AML-193 (cell line): ENCODE measurements around the gene TMTC1.
A peak's percentile ranks its signal among the peaks of the same experiment; 100 is the strongest.

Experiments used
- DNase-seq, 2 experiments: peaks; one replicate each; lab custom pipeline; 2025; lab: John Stamatoyannopoulos, UW

TMTC1 gene

DNA sequence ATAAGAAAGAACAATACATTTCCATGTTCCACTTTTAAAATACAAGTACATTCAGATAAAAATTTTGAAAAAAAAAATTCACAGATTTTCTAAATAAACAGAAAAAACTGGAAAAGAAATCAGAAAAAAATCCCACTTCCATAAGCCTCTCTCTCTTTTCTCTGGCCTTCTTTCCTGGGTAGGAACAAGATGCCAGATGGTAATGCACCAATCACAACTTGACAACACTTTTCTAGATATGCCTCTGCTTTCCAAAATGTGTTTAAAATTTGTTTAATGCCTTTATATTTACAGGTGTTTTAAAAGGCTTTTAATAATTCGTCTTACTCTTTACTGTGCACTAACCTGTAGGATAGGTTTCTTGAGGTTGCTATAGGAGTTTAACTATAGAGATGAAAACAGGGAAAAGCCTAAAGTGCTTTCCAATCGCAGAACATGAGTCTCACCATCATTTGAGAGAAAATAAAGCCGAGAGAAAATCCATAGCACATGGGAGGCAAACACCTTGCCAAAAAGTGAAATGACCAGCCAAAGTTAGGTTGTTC, 74.2 kb downstream of the TMTC1 start:
- DNase-seq, result no peak

DNA sequence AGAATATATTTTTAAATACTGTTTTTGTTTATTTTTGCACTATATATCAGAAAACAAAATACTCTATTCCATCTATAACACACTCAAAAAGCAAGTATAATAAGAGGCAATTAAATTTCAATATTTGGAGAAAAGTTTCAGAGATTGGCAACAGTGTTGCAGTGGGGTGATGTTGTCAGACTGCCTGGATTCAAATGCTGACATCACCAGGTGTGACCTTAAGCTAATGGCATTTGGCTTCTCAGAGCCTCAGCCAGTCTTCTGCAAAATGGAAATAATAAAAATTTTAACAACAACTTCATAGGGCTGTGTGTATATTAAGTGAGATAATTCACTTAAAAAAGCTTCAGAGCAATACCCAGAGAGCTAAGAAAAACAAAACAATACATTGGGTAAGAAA, 74.7 kb downstream of the TMTC1 start:
- no peak for DNase-seq

DNA sequence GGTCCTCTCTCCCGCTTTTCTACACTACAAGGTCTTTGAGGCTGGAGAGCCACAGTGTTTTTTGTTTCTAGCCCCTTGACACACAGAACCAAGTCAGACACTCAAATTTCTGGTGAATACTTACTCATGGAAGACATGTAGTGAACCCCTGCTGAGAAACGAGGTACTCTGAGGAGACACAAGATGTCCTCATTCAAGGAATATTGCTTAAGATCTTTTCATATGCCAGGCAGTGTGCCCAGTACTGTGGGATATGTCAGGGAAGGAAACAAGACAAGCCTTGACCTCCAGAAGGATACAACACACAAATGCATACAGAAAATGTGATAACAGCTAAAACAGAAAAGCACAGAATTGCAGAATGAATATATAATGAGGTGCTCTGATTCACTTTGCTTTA, 75.9 kb downstream of the TMTC1 start:
- no peak for DNase-seq

DNA sequence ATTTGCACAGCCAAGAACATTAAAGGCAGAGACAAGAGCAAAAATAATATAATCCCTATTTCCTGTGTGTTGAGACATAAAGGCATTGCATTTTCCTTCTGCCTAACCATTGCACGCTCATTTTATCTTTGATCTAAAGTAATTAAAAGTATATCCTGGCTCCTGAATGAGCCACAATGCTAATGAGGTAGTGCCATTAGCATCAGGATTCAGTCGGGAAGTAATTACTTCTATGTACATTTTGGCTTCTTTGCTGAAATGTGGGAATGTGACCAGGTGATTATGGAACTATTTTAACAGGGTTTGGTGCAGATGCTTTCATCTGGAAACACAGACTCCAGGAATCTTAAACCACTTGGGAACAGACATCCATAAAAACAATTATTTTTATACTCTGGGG, 77.4 kb downstream of the TMTC1 start:
- no peak for DNase-seq

DNA sequence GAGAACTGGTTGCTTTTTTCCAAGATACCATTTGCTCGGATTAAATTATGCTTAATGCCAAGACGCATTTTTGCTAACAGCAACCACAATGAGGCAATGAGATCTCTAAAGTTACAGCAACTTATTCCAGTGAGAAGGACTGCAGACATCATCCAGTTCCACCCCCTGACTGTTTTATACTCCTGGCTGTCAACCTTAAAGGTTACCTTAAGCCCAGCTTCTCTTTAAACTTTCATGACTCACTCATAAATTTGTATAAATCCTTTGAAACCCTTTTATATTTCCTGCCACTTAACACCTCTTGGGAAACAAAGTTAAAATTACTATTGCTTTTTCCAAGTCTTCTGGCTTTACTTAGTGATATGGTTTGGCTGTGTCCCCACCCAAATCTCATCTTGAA, 80.2 kb downstream of the TMTC1 start:
- DNase-seq, result no peak

DNA sequence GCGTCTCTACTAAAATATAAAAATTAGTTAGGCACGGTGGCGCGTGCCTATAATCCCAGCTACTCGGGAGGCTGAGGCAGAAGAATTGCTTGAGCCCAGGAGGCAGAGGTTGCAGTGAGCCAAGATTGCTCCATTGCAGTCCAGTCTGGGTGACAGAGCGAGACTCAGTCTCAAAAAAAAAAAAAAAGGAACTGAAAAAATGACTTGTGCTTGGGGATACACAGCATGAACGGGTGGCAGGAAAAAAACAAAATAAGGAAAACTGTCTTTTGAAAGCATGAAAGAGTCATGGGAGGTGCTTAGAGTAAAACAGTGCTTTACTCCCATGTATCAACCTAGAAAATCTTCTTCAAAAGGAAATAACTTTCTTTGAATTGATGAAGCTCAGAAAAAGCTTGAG, 80.8 kb downstream of the TMTC1 start:
- DNase-seq, result no peak

DNA sequence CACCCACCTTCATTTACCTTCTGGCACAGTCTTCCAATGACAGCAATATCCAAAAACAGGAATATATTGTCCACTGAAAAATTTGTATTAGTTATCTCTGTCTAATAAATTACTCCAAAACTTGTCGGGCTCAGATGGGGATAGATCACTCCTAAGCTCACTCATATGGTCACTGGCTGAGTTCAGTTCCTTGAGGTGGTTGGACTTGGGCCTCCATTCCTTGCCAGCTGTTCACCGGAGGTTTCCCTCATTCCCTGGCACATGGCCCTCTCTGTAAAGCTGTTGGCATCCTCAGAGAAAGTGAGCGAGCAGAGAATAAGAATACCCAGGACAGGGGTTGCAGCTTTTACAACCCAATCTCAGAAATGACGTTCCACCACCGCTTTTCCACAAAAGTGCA, 81.5 kb downstream of the TMTC1 start:
- no peak for DNase-seq

DNA sequence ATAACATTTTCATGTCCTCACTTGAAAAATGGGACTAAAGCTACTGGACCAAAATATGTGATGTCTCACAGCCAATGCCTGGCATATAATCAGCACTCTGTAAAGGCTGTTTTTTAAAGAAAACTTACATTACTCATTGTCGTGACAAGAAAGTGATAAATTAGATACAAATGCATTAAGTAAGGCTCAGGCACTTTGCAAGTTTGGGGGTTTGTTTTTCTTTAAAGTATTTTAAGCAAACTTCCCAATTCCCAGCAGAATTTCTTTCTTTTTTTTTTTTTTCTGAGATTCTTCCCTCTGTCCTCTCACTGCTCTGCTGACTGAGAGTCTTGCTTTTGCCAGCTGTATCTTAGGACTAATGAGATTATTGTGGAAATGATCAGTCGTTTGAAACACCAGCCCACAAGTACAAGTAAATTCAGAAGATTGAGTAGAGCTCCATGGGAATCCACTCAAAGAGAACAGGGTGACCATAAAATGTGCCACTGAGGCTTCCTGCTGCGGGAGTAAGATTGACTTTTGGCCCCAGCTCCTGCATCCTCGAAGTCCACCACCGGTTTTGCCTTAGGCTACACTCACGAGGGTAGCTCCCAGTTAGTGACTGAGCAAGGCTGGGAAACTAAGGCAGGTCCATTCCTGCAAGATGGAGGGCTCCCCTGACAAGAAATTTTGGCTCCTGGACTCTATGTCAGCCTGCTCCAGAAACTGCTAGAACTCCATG, 82.8 kb downstream of the TMTC1 start:
- no peak for DNase-seq

DNA sequence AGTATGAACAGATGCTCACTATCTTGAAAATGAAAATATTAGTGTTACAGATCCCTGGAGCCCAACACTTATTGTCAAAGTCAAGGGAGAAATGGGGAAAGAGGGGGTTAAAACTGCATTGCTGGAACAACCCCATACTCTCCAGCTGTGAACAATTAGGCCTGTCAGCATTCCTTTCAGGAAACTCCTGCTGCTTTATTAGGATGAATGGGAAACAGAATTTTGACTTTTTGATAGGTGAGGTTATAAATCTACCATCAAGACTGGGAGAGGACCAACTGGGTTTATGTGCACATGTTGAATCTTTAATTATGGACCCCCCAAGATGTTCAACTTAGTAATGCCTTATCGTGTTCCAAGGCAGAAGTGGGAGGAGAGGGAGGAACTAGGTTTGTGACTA, 85.0 kb downstream of the TMTC1 start:
- DNase-seq, result no peak

DNA sequence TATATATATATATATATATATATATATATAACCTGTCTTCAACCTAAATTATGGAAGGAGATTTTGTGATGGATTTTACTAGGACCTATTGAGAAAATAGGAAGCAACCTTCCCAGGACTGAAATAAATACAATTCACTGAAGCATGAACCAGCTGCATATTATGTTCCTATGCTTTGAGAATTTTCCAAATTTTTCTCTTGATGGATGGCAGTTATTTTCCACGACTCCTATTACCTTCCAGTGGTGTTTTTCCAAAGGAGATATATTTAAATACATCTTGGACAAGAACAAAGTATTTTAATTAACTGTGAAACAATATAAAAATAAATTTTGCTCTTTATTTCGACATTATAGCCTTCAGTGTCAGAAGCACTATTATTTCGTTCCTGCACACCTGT, 87.9 kb downstream of the TMTC1 start:
- DNase-seq, result no peak

DNA sequence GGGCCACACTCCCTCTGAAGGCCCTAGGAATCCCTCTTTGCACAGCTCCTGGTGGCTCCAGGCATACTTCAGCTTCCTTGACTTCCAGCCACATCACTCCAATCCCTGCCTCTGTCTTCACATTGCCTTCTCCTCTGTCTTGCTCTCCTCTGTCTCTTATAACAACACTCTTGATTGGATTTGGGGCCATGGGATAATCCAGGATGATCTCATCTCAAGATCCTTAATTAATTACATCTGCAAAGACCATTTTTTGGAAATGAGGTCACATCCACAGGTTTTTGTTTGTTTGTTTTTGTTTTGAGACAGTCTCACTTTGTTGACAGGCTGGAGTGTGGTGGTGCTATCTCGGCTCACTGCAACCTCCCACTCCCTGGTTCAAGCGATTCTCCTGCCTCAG, 88.7 kb downstream of the TMTC1 start:
- no peak for DNase-seq

DNA sequence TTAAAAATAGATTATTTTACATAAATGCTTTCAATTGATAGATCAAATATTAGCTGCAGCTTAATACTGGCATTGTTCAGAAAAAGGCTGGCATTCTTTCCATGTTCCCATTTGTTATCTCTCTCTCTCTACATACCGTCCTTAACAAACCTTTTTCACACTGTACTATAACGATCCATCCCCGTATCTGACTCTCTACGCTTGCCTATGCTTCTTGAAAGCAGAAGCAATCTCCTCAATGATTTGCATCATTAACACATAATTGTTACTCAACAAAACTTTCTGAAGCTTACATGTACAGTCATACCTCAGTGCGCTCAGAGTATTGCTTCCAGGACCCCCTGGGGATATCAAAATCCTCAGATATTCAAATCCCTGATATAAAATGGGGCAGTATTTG, 89.7 kb downstream of the TMTC1 start:
- DNase-seq, result no peak

DNA sequence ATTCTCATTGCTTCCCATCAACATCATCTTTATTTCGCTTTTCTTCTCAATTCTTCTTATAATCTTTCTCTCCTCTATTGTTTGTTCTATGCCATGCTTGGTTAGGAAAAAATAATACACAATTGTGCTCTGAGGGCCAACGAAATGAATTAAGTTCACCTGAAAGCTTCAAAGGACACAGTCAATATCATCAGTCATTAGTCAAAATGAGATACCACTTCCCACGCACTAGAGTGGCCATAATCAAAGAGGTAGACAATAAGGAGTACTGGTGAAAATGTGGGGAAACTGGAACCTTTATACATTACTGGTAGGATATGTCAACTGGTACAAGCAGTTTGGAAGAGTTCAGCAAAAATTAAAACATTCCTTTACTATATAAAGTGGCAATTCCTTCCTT, 91.5 kb downstream of the TMTC1 start:
- DNase-seq, result no peak

DNA sequence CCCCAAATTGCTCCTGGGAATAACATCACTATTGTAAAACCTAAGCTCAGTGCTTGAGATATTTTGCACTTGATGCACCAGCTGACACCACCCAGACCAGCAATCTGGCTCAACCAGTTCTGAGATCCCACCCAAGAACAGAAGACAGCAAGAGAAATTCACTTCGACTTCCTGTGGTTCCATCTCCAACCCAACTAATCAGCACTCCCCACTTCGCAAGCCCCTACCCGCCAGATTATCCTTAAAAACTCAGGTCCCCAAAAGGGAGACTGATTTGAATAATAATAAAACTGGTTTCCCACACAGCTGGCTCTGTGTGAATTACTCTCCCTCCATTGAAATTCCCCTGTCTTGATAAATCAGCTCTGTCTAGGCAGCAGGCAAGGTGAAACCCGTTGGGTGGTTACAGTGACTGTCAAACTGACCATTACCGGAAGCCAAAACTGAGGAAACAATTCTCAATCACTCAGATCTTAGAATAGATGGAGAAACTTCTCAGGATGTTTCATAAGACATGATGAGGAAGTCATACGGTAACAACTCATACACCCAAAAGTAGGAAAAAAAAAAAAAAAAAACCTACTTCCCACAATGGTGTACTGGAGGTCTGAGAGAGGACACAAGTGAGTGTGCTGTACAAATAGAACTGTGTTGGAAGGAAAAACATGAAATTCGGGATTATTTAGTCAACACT, 92.4 kb downstream of the TMTC1 start:
- peak; percentile 89 to 90 for DNase-seq

DNA sequence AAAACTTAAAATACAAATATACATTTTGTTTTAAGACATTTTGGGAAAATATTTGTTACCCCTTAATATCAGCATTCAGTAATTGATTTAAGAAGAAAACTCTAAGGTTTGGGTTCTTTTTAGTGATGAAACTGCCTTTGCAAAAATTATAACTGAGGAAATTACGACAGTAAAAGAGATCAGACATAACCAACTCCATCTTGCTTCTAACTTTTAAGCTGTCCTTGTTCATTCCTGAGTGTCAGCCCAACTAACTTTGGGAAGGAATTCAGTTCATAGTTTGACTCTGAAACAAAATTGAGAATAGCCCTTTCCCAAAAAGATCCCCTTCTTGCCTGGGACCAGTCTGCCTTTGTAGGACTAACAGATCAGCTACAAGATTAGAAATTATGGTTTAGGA, 93.0 kb downstream of the TMTC1 start:
- no peak for DNase-seq

DNA sequence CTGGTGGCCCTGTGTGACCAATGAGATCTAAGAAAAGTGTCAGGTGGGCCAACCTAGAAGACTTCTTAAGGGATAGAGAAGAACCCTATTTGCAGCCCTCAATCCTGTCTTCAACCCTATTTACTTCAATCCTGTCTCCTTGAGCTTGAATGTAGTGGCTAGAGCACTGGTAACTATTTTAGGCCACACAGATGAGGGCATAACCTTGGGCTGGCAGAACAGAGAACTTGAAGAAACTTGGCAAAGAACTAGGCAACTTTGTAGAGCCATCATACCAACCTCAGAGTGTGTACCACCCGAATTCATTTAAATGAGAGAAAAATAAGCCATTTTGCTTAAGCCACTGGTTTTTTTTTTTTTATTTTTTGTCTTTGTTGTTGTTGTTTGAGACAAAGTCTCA, 94.8 kb downstream of the TMTC1 start:
- no peak for DNase-seq

DNA sequence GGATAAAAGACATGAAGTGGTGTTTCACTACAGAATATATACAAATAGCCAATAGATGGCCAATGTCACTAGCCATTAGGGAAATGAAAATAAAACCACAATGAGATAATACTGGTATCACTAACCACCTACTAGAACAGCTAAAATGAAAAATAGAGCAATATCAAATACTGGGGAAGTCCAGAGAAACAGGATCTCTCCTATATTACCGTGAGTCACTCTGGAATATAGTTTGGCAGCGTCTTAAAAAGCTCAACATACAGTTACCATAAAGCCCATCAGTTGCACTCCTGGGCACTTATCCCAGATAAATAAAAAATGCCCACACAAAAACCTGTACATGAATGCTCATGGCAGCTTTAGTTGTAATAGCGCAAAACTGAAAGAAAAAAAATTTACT, 101.7 kb downstream of the TMTC1 start:
- DNase-seq, result no peak

DNA sequence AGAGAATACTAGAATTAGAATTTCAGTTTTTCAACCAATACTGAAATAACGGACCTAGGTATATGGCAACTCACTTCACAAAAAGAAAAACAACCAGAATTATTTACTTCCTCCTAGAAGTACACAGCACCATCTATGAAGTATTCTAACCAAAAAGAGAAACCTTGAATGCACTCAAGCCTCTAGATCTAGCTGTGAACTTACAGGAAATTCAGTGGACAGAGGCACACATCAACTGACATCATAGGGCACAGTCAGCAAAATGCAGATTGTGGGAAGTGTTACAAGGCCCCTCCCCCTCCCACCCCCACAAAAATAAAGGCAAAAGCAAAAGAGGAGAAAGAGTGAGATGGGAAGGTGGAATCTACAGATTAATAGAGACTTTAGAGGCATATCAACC, 102.4 kb downstream of the TMTC1 start:
- no peak for DNase-seq

DNA sequence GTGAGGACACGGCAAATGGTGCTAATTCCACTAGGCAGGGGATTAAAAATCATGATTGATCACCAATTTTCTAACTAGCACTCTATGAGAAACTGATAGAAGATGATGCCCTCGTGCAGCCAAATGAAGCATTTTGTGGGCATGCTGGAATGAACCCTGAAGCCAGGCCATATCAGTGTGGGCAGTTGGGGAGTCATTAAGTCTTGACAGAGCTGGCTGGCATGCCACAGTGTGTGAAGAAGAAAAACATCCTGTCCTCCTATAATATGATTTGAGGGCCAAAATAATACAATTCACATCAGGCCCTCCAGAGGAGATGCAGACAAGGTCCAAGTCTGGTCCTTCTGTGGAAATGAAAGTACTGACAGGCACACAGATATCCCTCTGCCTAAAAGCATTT, 107.1 kb downstream of the TMTC1 start:
- no peak for DNase-seq

DNA sequence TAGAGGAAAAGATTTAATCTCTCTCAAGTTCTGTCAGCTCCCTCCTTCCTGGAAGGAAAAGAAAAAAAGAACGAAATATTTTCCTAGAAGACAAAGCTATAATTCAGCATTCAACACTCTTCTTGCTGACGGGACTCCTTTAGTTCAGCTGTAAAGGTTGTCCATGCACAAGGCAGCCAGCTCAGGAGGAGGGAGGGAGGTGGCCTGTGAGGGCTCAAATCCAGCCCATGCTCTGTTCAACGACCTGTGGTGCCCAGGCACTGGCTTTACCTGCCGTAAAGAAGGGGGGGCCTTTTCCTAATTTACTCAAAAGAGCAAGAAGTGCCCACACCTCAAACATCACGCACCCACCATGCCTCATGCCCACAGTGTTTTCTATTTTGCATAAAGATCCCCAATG, 109.3 kb downstream of the TMTC1 start:
- DNase-seq, result no peak

DNA sequence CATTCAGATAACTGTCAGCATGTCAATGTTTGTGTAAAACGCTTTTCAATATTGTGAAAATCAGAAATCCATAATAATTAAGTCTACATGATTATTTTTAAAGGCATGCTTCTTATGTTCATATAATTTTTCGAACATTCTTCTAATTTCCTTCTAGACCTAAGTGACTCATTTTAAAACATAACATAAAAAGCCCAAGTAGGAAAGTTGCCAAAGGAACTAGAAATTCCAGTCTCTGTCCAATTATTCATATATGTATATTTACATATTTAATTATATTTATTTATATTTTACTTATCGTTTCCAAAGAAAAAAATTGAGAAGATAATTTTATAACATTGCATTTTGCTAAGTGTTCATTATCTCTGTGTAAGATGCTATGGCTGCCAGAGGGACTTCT, 110.4 kb downstream of the TMTC1 start:
- no peak for DNase-seq

DNA sequence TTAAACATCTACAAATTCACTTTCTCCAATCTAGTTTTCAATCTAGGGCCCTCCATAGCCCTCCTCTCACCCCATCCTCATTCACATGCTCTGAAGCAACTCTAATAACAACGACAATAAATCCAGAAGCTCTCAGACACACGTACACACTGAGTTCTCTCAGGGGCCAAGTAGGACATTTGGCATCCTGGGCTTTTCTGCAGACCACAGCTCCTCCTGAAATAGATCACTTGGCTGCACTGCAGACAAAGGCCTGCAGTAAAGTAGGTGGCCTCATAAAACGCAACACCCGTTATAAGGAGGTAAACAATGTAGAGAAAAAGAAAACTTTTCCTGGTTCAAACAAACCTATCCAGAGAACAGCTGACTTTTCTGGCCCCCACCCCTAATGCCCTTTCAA, 111.2 kb downstream of the TMTC1 start:
- DNase-seq, result no peak

DNA sequence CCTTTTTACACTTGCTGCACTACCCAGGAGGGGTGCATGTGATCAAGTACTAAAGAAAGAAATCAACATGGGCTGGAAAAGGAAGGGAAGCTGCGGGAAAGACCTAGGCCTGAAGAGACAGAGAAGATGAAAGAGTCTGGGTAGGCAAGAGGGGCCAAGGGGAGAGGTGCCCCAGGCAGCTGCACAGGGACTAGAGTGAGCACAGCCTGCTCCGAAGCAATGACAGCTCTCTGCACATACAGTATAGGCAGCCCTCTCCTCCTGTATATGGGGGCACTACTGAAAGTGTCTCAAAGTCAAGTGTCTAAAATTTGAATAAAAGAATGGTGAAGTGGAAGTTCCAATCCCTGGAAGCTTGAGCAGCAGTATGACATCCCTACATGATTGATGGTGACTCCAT, 112.0 kb downstream of the TMTC1 start:
- DNase-seq, result no peak

DNA sequence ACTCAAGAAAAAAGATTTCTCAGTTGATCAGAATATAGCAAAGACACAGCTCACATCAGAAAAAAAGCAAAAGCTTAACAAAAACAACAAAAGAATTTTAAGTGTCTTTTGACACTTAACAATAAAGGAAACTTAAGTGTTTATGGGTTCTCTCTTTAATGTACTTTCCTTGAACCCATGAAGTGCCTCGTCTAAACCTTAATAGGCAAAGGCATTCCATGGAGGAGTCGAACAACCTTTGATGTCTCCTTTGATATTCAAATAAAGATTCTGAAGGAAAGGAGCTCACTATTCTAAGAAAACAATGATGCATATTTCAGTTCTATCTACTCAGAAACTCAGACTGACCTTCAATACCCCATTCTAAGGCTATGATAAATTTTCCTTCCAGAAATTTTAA, 116.7 kb downstream of the TMTC1 start:
- no peak for DNase-seq
